Aorta (tissue), 5 donors: ENCODE data around the gene LEMD3. TPM values are rescaled to one million over a fixed set of nuclear protein-coding genes. Genes with fewer than 3 reads are reported as not detected.
"Not testable (repeated sequence)": the region's sequence is repeated elsewhere in the genome, so short reads cannot be mapped to it uniquely, and the experiment has no call there.

Experiments used
- ATAC-seq: fragments of 200-7000 bp; cut with Tn5 transposase; one replicate; pipeline ENCODE4 v1.9.1; 2022; ENCODE audit warnings: moderate library complexity; ENCODE audit not compliant: low FRiP score
- DNase-seq, 2 donors: peaks; one replicate each; pipeline ENCODE4 v3.0.0-alpha.2; 2020
- H3K27ac ChIP-seq, 2 donors: one replicate each; pipeline ENCODE4 v1.5.1; 2013; ENCODE audit warnings: low read length in 2 of 2, mild to moderate bottlenecking in 2 of 2, moderate library complexity in 2 of 2, control low read depth in 1 of 2, inconsistent platforms in 1 of 2, low read depth in 1 of 2
- H3K27me3 ChIP-seq, 2 donors: one replicate each; pipeline ENCODE4 v1.6.1; 2013; ENCODE audit warnings: control low read depth in 1 of 2, low read length in 1 of 2, mild to moderate bottlenecking in 1 of 2, moderate library complexity in 1 of 2; ENCODE audit not compliant: insufficient read depth in 2 of 2, control insufficient read depth in 1 of 2
- H3K36me3 ChIP-seq, 2 donors: one replicate each; pipeline ENCODE4 v1.6.1; 2013; ENCODE audit warnings: control low read depth in 1 of 2, low read length in 1 of 2, mild to moderate bottlenecking in 1 of 2; ENCODE audit not compliant: insufficient read depth in 2 of 2, control insufficient read depth in 1 of 2
- H3K4me1 ChIP-seq, 2 donors: one replicate each; pipeline ENCODE4 v1.6.1; 2013; ENCODE audit warnings: low read length in 2 of 2, control low read depth in 1 of 2, mild to moderate bottlenecking in 1 of 2, moderate library complexity in 1 of 2; ENCODE audit not compliant: insufficient read depth in 2 of 2, control insufficient read depth in 1 of 2
- H3K4me3 ChIP-seq, 2 donors: one replicate each; pipeline ENCODE4 v1.5.1; 2013; ENCODE audit warnings: low read length in 2 of 2, control low read depth in 1 of 2, mild to moderate bottlenecking in 1 of 2
- H3K9me3 ChIP-seq: one replicate; pipeline ENCODE4 v1.6.1; 2013; ENCODE audit warnings: mild to moderate bottlenecking, low read length; ENCODE audit not compliant: control insufficient read depth
- WGBS, 2 donors: extraction: QIAGEN DNeasy Blood & Tissue Kit; methylation state at CpG; one replicate each; pipeline ENCODE4 v1.1.7; 2013; 5-methylcytosine and 5-hydroxymethylcytosine counted together
- intact Hi-C, 2 donors: fragments of 100-400 bp; cut with DNase I; formaldehyde crosslinking; loops; one replicate each; pipeline versions ENCODE4 v1.14.2 to v1.15.0; 2022
- polyA plus RNA-seq, 2 donors: library from polyadenylated mRNA; stranded (reverse); fragments of 200-250 nt; gene quantifications; one replicate each; pipeline ENCODE4 v1.2.3, GENCODE V29; 2013
- total RNA-seq, 2 donors: library from RNA; stranded (reverse); fragmentation: NEBNext Ultra II Directional; extraction: Animal tissue kit (Norgen Biotek cat#: 25700); gene quantifications; one replicate each; pipeline ENCODE4 v1.2.1, GENCODE V29; 2021
- donor health status: healthy with polysubstance abuse.
- donor health status: Bipolar disorder and iron deficiency.
- donor health status: DM: no; HTN: no; CAD: no.
- donor health status: DM: no; HTN: no; CAD: no.
- donor health status: DM: yes; HTN: yes; CAD: no.

Gene LEMD3
- total and polyA plus RNA-seq, 4 donors, result 4.3 to 32.0 (median 20.8) TPM

DNA sequence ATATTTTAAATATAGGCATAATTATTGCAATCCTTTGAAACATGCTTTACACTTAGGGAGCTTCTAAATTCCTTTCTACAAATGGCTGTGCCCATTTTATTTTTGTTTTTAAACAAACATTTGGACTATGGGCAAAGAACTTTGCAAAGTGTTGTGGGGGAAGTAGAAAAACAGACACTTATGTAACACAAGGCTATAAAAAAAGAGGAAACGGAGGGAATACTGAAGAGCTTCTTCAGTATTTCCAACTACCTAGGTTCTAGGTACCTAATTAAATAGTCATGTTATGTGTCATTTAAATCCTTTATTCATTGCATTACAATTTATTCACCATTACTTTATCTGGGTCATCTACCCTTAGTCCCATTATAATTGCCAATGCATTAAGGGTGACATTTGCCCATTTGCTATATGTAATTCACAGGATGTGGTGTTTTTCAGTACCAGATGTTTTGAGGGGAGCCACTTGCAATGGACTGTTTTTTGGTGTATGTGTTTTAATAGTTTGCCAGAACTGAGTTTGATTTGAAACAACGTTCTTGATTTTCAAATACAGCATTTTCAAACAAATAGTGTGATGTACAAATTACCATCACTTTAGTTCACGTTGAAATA, 107.6 kb downstream of the LEMD3 start:
- Histone ChIP-seq H3K36me3 (no peaks in the 10 kb centered on the region), H3K27ac (no peak overlapping the region), H3K4me3 (no peak overlapping the region), H3K27me3 (no peaks in the 10 kb centered on the region), H3K4me1 (no peaks in the 10 kb centered on the region), H3K9me3 (no peaks in the 10 kb centered on the region)
- intact Hi-C loops, result no loop called here
- WGBS, 2 donors, result 30 to 35% methylated on average over 3 of the region's 3 CpGs
- no peak for ATAC-seq
- no peak for DNase-seq

DNA sequence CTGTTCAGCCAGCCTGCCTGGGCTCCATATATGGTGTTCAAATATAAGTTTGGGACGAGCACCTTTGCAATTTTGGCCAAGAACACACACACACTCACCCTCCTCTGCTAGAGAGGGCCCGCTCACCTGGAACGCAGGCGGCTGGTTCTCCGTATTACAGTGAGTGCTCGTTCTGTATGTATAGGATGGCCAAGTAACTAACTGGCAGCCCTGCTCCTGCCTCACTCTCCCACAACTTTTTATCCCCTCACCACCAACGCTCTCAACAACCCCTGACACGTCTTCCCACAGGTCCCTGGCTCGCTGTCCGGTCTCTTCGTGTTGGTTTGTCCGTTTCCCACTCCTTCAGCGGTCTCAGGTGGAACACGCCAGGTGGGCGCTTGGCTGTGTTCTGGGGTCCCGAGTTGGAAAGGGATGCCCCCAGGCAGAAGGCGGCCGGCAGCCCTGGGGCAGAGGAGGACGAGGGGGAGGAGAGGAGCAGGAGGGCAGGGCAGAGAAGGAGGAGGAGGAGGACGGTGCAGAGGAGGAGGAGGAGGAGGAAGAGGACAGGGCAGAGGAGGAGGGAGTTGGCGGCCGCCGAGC, 108.7 kb downstream of the LEMD3 start:
- no peaks in the 10 kb centered on the region for H3K36me3 ChIP-seq
- peak overlapping the region; percentile 4 to 24 for H3K4me3 ChIP-seq
- no peaks in the 10 kb centered on the region for H3K27me3 ChIP-seq
- no peaks in the 10 kb centered on the region for H3K4me1 ChIP-seq
- DNase-seq (no peak), ATAC-seq (peak; percentile 2)
- intact Hi-C loops, result no loop called here
- H3K9me3 ChIP-seq, result no peaks in the 10 kb centered on the region
- H3K27ac ChIP-seq, result peak overlapping the region in 1 of 2 donors; percentile 95
- WGBS, 2 donors, result 4 to 6% methylated on average over 19 to 23 of the region's 23 CpGs

DNA sequence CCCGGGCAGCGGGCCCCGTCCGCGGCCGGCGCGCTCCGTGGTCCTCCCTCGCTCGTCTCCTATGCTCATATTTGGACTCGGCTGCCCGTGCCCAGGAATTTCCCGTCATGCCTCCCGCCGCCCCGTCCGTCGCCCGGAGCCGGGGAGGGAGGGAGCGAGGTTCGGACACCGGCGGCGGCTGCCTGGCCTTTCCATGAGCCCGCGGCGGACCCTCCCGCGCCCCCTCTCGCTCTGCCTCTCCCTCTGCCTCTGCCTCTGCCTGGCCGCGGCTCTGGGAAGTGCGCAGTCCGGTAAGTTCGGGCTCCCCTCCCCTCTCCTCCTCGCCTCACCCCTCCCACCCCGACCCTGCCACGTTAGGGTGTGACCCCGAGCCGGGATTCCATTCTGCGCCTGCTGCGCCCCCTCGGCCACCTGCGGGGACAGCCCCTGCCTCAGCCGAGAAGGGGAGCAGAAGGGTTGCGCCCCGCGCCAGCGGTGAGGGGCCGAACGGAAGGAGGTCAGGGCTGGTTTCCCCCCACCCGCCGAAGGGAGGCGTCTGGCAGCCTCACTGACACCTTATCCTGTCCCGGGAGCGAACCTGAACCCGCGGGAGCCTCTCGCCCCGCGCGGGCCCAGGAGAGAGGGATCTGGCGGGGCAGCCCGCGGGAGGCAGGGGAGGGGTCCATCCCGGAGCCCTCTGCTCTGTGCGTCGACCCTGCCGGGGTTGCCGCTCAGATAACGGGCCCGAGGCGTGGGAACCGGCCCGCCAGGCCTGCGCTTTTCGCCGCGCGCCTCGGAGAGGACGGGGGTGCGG, 109.4 kb downstream of the LEMD3 start, which contains the start of gene MSRB3:
MSRB3 (plus strand) TSS at position 108 of the 793 bp plus-strand sequence. CDS start 29,897 bp downstream, outside the sequence.
- Histone ChIP-seq H3K4me3 (peak within 1 kb of the TSS; percentile 60 to 90), H3K36me3 (no peaks in the 10 kb centered on the region), H3K27me3 (no peaks in the 10 kb centered on the region), H3K9me3 (no peaks in the 10 kb centered on the region), H3K27ac (peak within 1 kb of the TSS; percentile 85 to 99), H3K4me1 (no peaks in the 10 kb centered on the region)
- ATAC-seq, result peak; percentile 96
- peak; percentile 88 to 94 for DNase-seq
- 0 to 2% methylated on average over 48 to 85 of the region's 85 CpGs for WGBS, 2 donors
- intact Hi-C loops, result no loop called here

DNA sequence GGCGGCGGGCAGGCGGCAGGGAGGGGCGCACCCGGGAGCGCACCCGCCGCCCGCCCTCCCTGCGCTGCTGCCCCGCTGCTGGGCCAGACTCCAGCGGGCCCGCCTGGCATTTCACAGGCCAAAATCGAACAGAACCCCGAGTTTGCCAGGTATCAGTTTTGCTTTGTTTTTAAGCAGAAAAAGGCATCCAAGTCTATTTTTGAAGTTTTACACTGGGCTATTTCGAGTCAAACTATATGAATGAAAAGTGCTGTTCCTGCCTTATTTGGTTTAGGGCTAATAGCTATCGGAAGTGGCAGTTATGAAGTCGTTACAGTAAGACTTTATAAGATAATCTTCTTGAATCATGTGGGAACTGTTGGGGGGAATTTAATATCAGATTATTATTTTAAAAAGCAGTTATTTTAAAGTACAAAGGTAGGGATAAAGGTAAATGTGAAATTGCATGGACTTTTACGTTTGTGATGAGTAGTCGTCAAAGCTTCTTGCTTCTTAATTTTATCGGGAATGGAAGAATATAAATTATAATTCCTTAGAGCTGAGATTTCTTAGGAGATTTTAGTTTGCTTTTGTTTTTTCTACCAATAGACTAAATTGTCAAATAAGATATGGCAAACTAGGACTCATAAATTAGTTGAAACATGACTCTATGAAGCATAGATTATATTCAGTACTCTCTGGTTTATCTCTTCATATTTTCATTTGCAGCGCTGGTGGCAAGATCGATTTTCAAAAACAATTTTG, 110.2 kb downstream of the LEMD3 start:
- intact Hi-C loops, result no loop called here
- peak overlapping the region; percentile 60 to 90 for H3K4me3 ChIP-seq
- H3K27me3 ChIP-seq, result no peaks in the 10 kb centered on the region
- no peaks in the 10 kb centered on the region for H3K9me3 ChIP-seq
- peak overlapping the region; percentile 85 to 99 for H3K27ac ChIP-seq
- ATAC-seq (no peak), DNase-seq (peak in 1 of 2 donors; percentile 47)
- H3K4me1 ChIP-seq, result peaks cover 0 to 3% of the 10 kb centered on the region in 2 donors
- H3K36me3 ChIP-seq, result no peaks in the 10 kb centered on the region
- WGBS, 2 donors, result 1 to 2% methylated on average over 19 to 23 of the region's 23 CpGs

DNA sequence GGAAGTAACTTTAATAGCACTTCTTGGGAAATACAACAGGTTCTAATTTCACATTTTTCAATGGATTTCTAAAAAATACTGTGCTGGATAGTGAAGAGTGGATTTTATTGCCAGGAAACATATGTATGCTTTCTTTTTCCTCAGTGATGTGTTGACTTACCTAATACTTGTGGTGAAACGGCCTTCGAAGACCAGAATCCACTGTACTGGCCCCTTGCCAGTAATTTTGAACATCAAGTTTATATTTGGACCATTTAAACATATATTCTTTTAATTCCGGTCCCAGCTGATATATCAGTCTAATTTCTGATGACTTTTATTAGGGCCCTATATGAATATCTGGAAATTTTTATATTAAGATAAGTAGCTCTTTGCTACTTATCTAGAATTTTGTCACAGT, 110.9 kb downstream of the LEMD3 start:
- H3K36me3 ChIP-seq, result no peaks in the 10 kb centered on the region
- no peak for DNase-seq
- H3K4me1 ChIP-seq, result peaks cover 0 to 3% of the 10 kb centered on the region in 2 donors
- no peaks in the 10 kb centered on the region for H3K27me3 ChIP-seq
- intact Hi-C loops, result no loop called here
- ATAC-seq, result no peak
- no peak overlapping the region for H3K4me3 ChIP-seq
- no peak overlapping the region for H3K27ac ChIP-seq
- WGBS, 2 donors, result 0 to 3% methylated on average over 3 of the region's 3 CpGs
- no peaks in the 10 kb centered on the region for H3K9me3 ChIP-seq

DNA sequence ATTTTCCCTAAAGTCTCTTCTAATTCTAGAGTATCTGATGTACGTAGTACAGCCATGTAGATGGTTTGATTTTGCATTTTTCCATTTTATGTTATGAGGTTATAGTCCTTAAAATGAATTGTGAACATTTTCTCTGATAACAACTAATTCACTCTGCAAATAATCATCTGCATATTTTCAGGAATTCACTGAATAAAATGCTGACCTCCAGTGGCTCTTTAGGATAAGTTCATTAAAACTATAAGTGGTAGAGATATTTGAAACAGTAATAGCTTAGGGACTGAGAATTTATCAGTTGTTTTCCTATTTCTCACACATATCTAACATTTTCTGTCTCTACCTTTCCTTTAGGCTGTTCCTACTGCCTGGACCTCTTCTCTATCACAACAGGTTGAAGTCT, 113.5 kb downstream of the LEMD3 start:
- Histone ChIP-seq H3K27ac (no peak overlapping the region), H3K4me1 (peaks cover 3% of the 10 kb centered on the region in 2 donors), H3K4me3 (no peak overlapping the region), H3K9me3 (no peaks in the 10 kb centered on the region), H3K27me3 (no peaks in the 10 kb centered on the region), H3K36me3 (no peaks in the 10 kb centered on the region)
- intact Hi-C loops, result no loop called here
- ATAC-seq (no peak), DNase-seq (no peak)
- 36 to 37% methylated on average over 1 of the region's 1 CpG for WGBS, 2 donors

DNA sequence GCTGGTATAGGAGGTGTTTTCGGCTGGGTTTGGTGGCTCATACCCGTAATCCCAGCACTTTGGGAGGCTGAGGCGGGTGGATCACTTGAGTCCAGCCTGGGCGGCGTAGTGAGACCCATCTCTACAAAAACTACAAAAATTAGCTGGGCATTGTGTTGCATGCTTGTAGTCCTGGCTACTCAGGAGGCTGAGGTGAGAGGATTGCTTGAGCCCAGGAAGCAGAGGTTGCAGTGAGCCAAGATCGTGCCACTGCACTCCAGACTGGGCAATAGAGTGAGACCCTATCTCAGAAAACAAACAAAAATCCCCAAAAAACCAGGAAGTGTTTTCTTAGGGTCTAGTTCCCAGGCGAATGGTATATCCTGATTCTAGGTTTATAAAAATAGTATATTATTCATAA, 116.1 kb downstream of the LEMD3 start:
- 74 to 81% methylated on average over 7 of the region's 7 CpGs for WGBS, 2 donors

DNA sequence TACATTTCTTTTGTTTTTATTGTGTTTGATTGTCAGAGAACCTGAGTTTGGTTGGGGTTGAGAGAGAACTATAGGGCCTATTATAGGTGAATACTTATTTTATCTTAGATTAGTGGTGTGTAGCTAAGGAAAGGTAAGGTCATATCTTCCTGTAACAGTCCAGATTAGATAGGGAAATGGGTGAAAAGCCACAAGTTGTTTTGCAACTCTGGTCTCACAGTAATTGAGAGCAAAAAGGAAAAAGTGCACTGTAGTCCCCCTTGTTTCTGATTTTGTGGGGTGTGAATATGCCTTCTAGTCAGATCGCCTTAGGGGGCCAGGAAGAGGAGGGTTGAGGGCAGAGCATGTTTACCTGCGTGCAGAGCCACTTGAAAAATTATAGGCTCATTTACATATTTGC, 118.0 kb downstream of the LEMD3 start:
- DNase-seq (no peak), ATAC-seq (no peak)
- Histone ChIP-seq H3K9me3 (no peaks in the 10 kb centered on the region), H3K4me3 (no peak overlapping the region), H3K4me1 (peaks cover 3 to 9% of the 10 kb centered on the region in 2 donors), H3K27me3 (no peaks in the 10 kb centered on the region), H3K27ac (no peak overlapping the region), H3K36me3 (no peaks in the 10 kb centered on the region)
- WGBS, 2 donors, result 86 to 87% methylated on average over 2 of the region's 2 CpGs
- intact Hi-C loops, result no loop called here

More for the DNA sequence above, 116.1 kb downstream of the LEMD3 start:
- ATAC-seq, DNase-seq, H3K4me1 ChIP-seq, H3K36me3 ChIP-seq, H3K4me3 ChIP-seq, intact Hi-C loops, H3K27me3 ChIP-seq, H3K9me3 ChIP-seq, H3K27ac ChIP-seq: not testable (repeated sequence)
